ENCODE results near the gene TTC4. TPM values are rescaled to one million over a fixed set of nuclear protein-coding genes. Genes with fewer than 3 reads are reported as not detected.

Gene TTC4
- total RNA-seq, 1 experiment from 2014 or later = 25.2 TPM

DNA sequence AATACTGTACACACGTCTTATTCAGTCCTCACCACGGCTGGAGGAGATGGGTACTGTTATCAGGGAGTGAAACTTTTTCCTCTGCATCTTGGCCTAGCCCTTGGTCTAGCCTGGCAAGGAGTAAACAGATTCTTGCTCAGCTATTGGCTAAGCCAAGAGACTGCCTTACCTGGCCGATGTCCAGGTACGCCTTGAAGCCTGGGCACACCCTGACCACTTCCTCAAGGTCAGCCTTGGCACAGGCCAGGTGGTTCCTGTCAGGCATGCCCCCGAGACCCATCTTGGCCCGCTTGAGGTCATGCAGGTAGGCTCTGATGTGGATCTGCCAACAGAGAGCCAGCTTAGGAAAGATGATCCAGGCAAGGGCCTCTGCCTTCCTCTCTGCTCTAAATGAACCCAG is 66.5 kb downstream of the TTC4 start:
- H3K4me3 ChIP-seq (ENCODE audit: low read depth in 2 of 2, low read length in 2 of 2) = no peak overlapping the region
- no peaks in the 10 kb centered on the region for H3K27me3 ChIP-seq (ENCODE audit: control insufficient read depth, insufficient read depth, low read length)
- BruUV-seq (replicated peaks) = no TSS peak
- ATAC-seq = no peak
- in situ Hi-C loops (cut with HindIII; ENCODE audit: low pct_unique_long_range_greater_than_20kb, low sequenced_read_pairs) = no loop called here
- no peak overlapping the region for H3K27ac ChIP-seq (ENCODE audit: low read length)
- DNase-seq (ENCODE audit: low read depth, low spot score) = no peak
- intact Hi-C loops (cut with micrococcal nuclease; ENCODE audit: unreplicated experiment) = no loop called here
- ChIA-PET CTCF (no interaction called here), POLR2A (no interaction called here)
- H3K9me3 ChIP-seq (ENCODE audit: control insufficient read depth, insufficient read depth, low read depth, low read length) = no peaks in the 10 kb centered on the region
- no peaks in the 10 kb centered on the region for H3K4me1 ChIP-seq (ENCODE audit: control insufficient read depth, insufficient read depth, low read length)
- no peak for TF ChIP-seq TCF7L2 (IDR thresholded peaks at IDR 0.05; ENCODE audit: low read depth, low read length)
- TF ChIP-seq, protein P1, sequence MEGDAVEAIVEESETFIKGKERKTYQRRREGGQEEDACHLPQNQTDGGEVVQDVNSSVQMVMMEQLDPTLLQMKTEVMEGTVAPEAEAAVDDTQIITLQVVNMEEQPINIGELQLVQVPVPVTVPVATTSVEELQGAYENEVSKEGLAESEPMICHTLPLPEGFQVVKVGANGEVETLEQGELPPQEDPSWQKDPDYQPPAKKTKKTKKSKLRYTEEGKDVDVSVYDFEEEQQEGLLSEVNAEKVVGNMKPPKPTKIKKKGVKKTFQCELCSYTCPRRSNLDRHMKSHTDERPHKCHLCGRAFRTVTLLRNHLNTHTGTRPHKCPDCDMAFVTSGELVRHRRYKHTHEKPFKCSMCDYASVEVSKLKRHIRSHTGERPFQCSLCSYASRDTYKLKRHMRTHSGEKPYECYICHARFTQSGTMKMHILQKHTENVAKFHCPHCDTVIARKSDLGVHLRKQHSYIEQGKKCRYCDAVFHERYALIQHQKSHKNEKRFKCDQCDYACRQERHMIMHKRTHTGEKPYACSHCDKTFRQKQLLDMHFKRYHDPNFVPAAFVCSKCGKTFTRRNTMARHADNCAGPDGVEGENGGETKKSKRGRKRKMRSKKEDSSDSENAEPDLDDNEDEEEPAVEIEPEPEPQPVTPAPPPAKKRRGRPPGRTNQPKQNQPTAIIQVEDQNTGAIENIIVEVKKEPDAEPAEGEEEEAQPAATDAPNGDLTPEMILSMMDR (IDR thresholded peaks at IDR 0.05) = no peak
- TF ChIP-seq POLR2AphosphoS5 (IDR thresholded peaks at IDR 0.05; ENCODE audit: low read depth, low read length) = no peak
- H3K36me3 ChIP-seq (ENCODE audit: control insufficient read depth, insufficient read depth, low read length) = no peaks in the 10 kb centered on the region

DNA sequence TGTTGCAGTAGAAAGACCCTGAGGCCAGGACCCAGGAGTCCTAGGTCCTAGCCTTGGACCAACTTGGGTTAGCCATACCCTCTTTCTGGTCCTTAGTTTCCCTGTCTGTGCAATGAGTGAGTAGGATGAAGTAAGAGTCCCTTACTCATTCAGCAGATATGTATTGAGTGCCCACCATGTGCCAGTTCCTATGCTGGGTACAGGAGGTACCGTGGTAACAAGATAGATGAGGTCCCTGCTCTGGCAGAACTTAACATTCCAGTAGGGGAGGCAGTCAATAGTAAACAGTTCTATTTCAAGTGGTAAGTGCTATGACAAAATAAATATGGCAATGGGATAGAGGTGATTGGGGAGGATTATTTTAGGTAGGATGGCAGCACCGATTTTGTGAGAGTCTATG is 66.9 kb downstream of the TTC4 start:
- no TSS peak for BruUV-seq (replicated peaks)
- POLR2A ChIA-PET = no interaction called here
- Histone ChIP-seq H3K9me3 (ENCODE audit: control insufficient read depth, insufficient read depth, low read depth, low read length) (no peaks in the 10 kb centered on the region), H3K36me3 (ENCODE audit: control insufficient read depth, insufficient read depth, low read length) (no peaks in the 10 kb centered on the region), H3K4me1 (ENCODE audit: control insufficient read depth, insufficient read depth, low read length) (no peaks in the 10 kb centered on the region), H3K27me3 (ENCODE audit: control insufficient read depth, insufficient read depth, low read length) (no peaks in the 10 kb centered on the region), H3K27ac (ENCODE audit: low read length) (no peak overlapping the region), H3K4me3 (ENCODE audit: low read depth in 2 of 2, low read length in 2 of 2) (no peak overlapping the region)
- TF ChIP-seq SIN3A (IDR thresholded peaks at IDR 0.05; ENCODE audit: borderline replicate concordance, insufficient read depth, low read depth, low read length) (no peak), REST (IDR thresholded peaks at IDR 0.05; ENCODE audit: insufficient read depth in 1 of 2, low read depth in 2 of 2, low read length in 1 of 2) (no peak), TCF7L2 (IDR thresholded peaks at IDR 0.05; ENCODE audit: low read depth, low read length) (no peak)
- in situ Hi-C loops (cut with HindIII; ENCODE audit: low pct_unique_long_range_greater_than_20kb, low sequenced_read_pairs) = no loop called here
- intact Hi-C loops (cut with micrococcal nuclease; ENCODE audit: unreplicated experiment) = no loop called here
- DNase-seq (ENCODE audit: low read depth, low spot score) (no peak), ATAC-seq (no peak)
- CTCF ChIA-PET = no interaction called here

- TF ChIP-seq POLR2AphosphoS5 (IDR thresholded peaks at IDR 0.05; ENCODE audit: low read depth, low read length) = no peak
- no peak for TF ChIP-seq REST (IDR thresholded peaks at IDR 0.05; ENCODE audit: insufficient read depth in 1 of 2, low read depth in 2 of 2, low read length in 1 of 2)
- TF ChIP-seq TCF7L2 (IDR thresholded peaks at IDR 0.05; ENCODE audit: low read depth, low read length) = no peak
- TF ChIP-seq SIN3A (IDR thresholded peaks at IDR 0.05; ENCODE audit: borderline replicate concordance, insufficient read depth, low read depth, low read length) = no peak
- TF ChIP-seq, protein P1 (IDR thresholded peaks at IDR 0.05) = no peak
- in situ Hi-C loops (cut with HindIII; ENCODE audit: low pct_unique_long_range_greater_than_20kb, low sequenced_read_pairs) = no loop called here
These were observed 68.4 kb downstream of the TTC4 start for GRCh38 chr1:54784066-54784465.

More at GRCh38 chr1:54784066-54784465, 68.4 kb downstream of the TTC4 start:
- Histone ChIP-seq H3K9me3 (ENCODE audit: control insufficient read depth, insufficient read depth, low read depth, low read length) (no peaks in the 10 kb centered on the region), H3K4me3 (ENCODE audit: low read depth in 2 of 2, low read length in 2 of 2) (no peak overlapping the region), H3K27me3 (ENCODE audit: control insufficient read depth, insufficient read depth, low read length) (no peaks in the 10 kb centered on the region), H3K27ac (ENCODE audit: low read length) (no peak overlapping the region), H3K36me3 (ENCODE audit: control insufficient read depth, insufficient read depth, low read length) (no peaks in the 10 kb centered on the region), H3K4me1 (ENCODE audit: control insufficient read depth, insufficient read depth, low read length) (no peaks in the 10 kb centered on the region)
- intact Hi-C loops (cut with micrococcal nuclease; ENCODE audit: unreplicated experiment) = no loop called here
- ChIA-PET CTCF (no interaction called here), POLR2A (no interaction called here)
- BruUV-seq (replicated peaks) = no TSS peak
- ATAC-seq (no peak), DNase-seq (ENCODE audit: low read depth, low spot score) (no peak)

Data from Panc1 (cell line).